Measurements from ENCODE around the gene MDN1.

The MDN1 gene

GRCh38 chr6:89685311-89685710, 134.3 kb downstream of the MDN1 start:
- no peak overlapping the region for H3K4me3 ChIP-seq (ENCODE audit: low read depth, low read length)
- TF ChIP-seq CTCF (IDR thresholded peaks at IDR 0.05; ENCODE audit: borderline replicate concordance, insufficient read depth, low read depth, low read length), result no peak

GRCh38 chr6:89682991-89683390, 136.6 kb downstream of the MDN1 start:
- TF ChIP-seq CTCF (IDR thresholded peaks at IDR 0.05; ENCODE audit: borderline replicate concordance, insufficient read depth, low read depth, low read length), result no peak
- no peak overlapping the region for H3K4me3 ChIP-seq (ENCODE audit: low read depth, low read length)

GRCh38 chr6:89681983-89682564, 137.5 kb downstream of the MDN1 start:
- no peak for TF ChIP-seq CTCF (IDR thresholded peaks at IDR 0.05; ENCODE audit: borderline replicate concordance, insufficient read depth, low read depth, low read length)
- no peak overlapping the region for H3K4me3 ChIP-seq (ENCODE audit: low read depth, low read length)

GRCh38 chr6:89680551-89680950, 139.0 kb downstream of the MDN1 start:
- no peak overlapping the region for H3K4me3 ChIP-seq (ENCODE audit: low read depth, low read length)
- TF ChIP-seq CTCF (IDR thresholded peaks at IDR 0.05; ENCODE audit: borderline replicate concordance, insufficient read depth, low read depth, low read length), result no peak

- TF ChIP-seq CTCF (IDR thresholded peaks at IDR 0.05; ENCODE audit: borderline replicate concordance, insufficient read depth, low read depth, low read length), result no peak
Observed at GRCh38 chr6:89680150-89680549, 139.4 kb downstream of the MDN1 start.

GRCh38 chr6:89679215-89680120, 140.1 kb downstream of the MDN1 start:
- no peak for TF ChIP-seq CTCF (IDR thresholded peaks at IDR 0.05; ENCODE audit: borderline replicate concordance, insufficient read depth, low read depth, low read length)
- no peak overlapping the region for H3K4me3 ChIP-seq (ENCODE audit: low read depth, low read length)

More at GRCh38 chr6:89680150-89680549, 139.4 kb downstream of the MDN1 start:
- no peak overlapping the region for H3K4me3 ChIP-seq (ENCODE audit: low read depth, low read length)

- no peak overlapping the region for H3K4me3 ChIP-seq (ENCODE audit: low read depth, low read length)
Observed at GRCh38 chr6:89678531-89678930, 141.1 kb downstream of the MDN1 start.

More at GRCh38 chr6:89678531-89678930, 141.1 kb downstream of the MDN1 start:
- no peak for TF ChIP-seq CTCF (IDR thresholded peaks at IDR 0.05; ENCODE audit: borderline replicate concordance, insufficient read depth, low read depth, low read length)
